NT2/D1 (cell line): ENCODE results near the gene FMNL2.

Experiments
- SUZ12 ChIP-seq: IDR thresholded peaks from 2 replicates; pipeline ENCODE4 v1.6.1; 2011; ENCODE audit not compliant: insufficient read length, insufficient read depth; ENCODE audit errors: extremely low read depth
- YY1 ChIP-seq: IDR thresholded peaks from 2 replicates; pipeline ENCODE4 v1.6.1; 2011; ENCODE audit not compliant: insufficient read length, insufficient read depth

DNA sequence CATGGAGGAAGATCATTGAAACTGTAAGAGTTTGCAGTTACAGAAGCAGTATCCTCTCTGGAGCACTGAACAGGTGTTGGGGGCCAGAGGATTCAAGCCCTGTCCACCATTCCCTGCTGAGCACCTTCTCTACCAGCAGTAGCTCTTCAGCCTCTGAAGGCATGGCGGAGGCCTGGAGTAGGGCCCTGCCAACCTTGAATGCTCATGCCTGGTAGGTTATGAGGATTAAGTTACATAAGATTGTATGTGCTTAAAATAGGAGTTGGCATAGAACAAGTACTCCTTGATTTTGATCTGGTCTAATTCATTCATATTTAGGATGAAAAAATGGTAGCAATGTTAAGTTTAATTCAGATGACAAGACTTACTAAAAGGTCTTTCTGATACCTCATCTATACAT, 40.2 kb downstream of the FMNL2 start:
- TF ChIP-seq SUZ12 = no peak
- TF ChIP-seq YY1 = no peak
